HepG2 (cell line): ENCODE data around the gene SPNS2.

ENCODE experiments used
- AHDC1 ChIP-seq: sonication (generic); formaldehyde crosslinking; IDR thresholded peaks from 2 replicates; pipeline ENCODE4 v1.5.1; 2020; ENCODE audit warnings: mild to moderate bottlenecking, missing genetic modification reagents, borderline replicate concordance
- DDIT3 ChIP-seq: sonication (generic); formaldehyde crosslinking; IDR thresholded peaks from 2 replicates; pipeline ENCODE4 v1.4.0; 2020; ENCODE audit warnings: mild to moderate bottlenecking, missing genetic modification reagents
- HNF4G ChIP-seq, 2 experiments: sonication (generic) in 1 of 2; formaldehyde crosslinking in 1 of 2; IDR thresholded peaks; 2 replicates each; pipeline versions ENCODE4 v1.4.0 to v1.6.1; 2011 to 2020; ENCODE audit warnings: borderline replicate concordance in 2 of 2, low read depth in 2 of 2, mild to moderate bottlenecking in 2 of 2, low read length in 1 of 2, missing genetic modification reagents in 1 of 2, moderate library complexity in 1 of 2
- PAX8 ChIP-seq: sonication (generic); formaldehyde crosslinking; IDR thresholded peaks from 2 replicates; pipeline ENCODE4 v1.8.0; 2022; ENCODE audit warnings: mild to moderate bottlenecking, missing genetic modification reagents, borderline replicate concordance
- YY1 ChIP-seq: IDR thresholded peaks from 2 replicates; pipeline ENCODE4 v1.6.1; 2011; ENCODE audit warnings: low read length, low read depth, moderate library complexity, mild to moderate bottlenecking; ENCODE audit not compliant: insufficient read depth, insufficient replicate concordance
- ZBTB4 ChIP-seq: sonication (generic); formaldehyde crosslinking; IDR thresholded peaks from 2 replicates; pipeline ENCODE4 v1.4.0; 2020; ENCODE audit warnings: missing genetic modification reagents, mild to moderate bottlenecking, borderline replicate concordance

- TF ChIP-seq ZBTB4 (no peak), YY1 (no peak), HNF4G (IDR thresholded peaks at IDR 0.05; ENCODE audit: borderline replicate concordance, low read depth, low read length) (no peak), HNF4G (CRISPR knock-in tag; IDR thresholded peaks at IDR 0.05; ENCODE audit: borderline replicate concordance, low read depth) (no peak), DDIT3 (no peak), PAX8 (CRISPR knock-in tag) (no peak), AHDC1 (CRISPR knock-in tag) (no peak)
These were observed 68.1 kb downstream of the SPNS2 start for GRCh38 chr17:4566785-4567184.
